BE2C (cell line): ENCODE measurements around the gene TFG.

Experiments used
- DNase-seq: peaks from one replicate; pipeline ENCODE4 v3.0.0-alpha.2; 2020
- H3K27me3 ChIP-seq: fragments of 250-450 bp; sonication (Bioruptor Pico); 2 replicates; pipeline ENCODE4 v1.5.1; 2020; ENCODE audit warnings: mild to moderate bottlenecking
- H3K36me3 ChIP-seq: fragments of 250-450 bp; sonication (Bioruptor Pico); 2 replicates; pipeline ENCODE4 v1.5.1; 2020; ENCODE audit warnings: mild to moderate bottlenecking
- H3K4me1 ChIP-seq: fragments of 250-450 bp; sonication (Bioruptor Pico); 2 replicates; pipeline ENCODE4 v1.5.1; 2020
- H3K4me3 ChIP-seq: 2 replicates; pipeline ENCODE4 v1.5.1; 2011; ENCODE audit warnings: low read depth, low read length
- H3K9me3 ChIP-seq: fragments of 250-450 bp; sonication (Bioruptor Pico); 2 replicates; pipeline ENCODE4 v1.5.1; 2020
- TF ChIP-seq, protein P1 (sequence below): IDR thresholded peaks from 2 replicates; pipeline ENCODE4 v1.5.1; 2012; ENCODE audit warnings: mild to moderate bottlenecking, low read depth, low read length

TFG gene

DNA sequence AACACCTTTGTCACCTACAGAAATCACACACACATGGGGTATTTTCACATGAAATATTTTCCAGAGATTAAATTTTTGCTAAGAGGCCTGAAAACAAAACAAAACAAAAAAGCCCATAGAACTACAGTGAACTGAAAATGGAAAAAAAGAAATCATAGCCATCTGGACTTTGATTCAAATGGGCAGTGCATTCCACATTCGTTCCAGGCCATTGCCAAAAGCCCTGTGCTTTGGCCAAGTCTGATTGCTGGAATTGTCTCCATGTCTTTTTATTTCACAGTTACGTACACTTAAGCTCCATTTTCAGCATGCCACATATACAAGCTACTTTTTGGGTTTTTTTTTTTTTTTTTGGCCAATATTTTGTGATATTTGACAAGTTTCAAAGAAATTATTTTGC lies 47.1 kb downstream of the TFG start:
- Histone ChIP-seq H3K27me3 (no peaks in the 10 kb centered on the region), H3K4me3 (no peak overlapping the region), H3K36me3 (no peaks in the 10 kb centered on the region; the same call in 1 of the 2 replicates), H3K9me3 (no peaks in the 10 kb centered on the region), H3K4me1 (no peaks in the 10 kb centered on the region; the same call in 1 of the 2 replicates)
- no peak for DNase-seq
- TF ChIP-seq, protein P1, sequence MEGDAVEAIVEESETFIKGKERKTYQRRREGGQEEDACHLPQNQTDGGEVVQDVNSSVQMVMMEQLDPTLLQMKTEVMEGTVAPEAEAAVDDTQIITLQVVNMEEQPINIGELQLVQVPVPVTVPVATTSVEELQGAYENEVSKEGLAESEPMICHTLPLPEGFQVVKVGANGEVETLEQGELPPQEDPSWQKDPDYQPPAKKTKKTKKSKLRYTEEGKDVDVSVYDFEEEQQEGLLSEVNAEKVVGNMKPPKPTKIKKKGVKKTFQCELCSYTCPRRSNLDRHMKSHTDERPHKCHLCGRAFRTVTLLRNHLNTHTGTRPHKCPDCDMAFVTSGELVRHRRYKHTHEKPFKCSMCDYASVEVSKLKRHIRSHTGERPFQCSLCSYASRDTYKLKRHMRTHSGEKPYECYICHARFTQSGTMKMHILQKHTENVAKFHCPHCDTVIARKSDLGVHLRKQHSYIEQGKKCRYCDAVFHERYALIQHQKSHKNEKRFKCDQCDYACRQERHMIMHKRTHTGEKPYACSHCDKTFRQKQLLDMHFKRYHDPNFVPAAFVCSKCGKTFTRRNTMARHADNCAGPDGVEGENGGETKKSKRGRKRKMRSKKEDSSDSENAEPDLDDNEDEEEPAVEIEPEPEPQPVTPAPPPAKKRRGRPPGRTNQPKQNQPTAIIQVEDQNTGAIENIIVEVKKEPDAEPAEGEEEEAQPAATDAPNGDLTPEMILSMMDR = no peak

DNA sequence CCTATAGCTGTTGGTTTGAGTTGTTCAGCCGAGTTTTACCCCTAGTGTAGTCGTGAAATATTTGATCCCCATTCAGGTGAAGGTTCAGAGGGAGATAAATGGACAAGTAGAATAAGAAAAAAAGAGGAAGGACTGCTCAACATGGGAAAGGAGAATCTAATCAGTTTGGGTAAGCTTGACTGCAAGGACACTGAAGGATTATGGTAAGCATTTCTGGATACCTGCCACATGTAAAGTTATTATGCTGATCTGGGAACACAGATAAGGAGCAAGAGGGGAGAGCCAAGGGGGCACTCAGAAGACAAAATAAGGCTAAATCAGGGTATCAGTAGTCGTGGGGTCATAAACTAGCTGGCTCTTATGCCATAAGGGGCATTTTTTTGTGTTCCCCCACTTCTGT lies 49.9 kb downstream of the TFG start:
- TF ChIP-seq, protein P1 = no peak
- H3K36me3 ChIP-seq = no peaks in the 10 kb centered on the region
- no peak for DNase-seq
- no peaks in the 10 kb centered on the region for H3K9me3 ChIP-seq
- no peaks in the 10 kb centered on the region; the same call in 1 of the 2 replicates for H3K4me1 ChIP-seq
- no peaks in the 10 kb centered on the region for H3K27me3 ChIP-seq
- no peak overlapping the region for H3K4me3 ChIP-seq

DNA sequence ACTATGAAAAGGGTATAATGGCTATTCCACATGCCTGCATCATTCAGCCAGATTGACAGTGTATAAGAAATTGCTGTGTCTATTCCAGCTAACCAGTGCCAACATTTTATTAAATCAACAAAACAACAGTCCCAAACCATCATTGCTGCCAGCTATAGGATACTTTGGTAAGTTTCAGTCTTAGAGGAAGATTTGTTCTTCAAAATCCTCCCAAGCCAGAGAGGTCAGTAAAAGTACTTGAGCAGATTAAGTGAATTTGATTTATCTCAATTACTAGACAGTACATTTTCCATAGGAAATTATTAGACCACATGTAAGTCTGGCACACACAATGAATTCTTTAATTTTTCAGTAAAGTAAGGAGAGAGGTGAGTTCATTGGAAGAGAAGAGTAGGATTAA lies 50.7 kb downstream of the TFG start:
- no peak for DNase-seq
- Histone ChIP-seq H3K27me3 (no peaks in the 10 kb centered on the region), H3K9me3 (no peaks in the 10 kb centered on the region), H3K4me1 (no peaks in the 10 kb centered on the region; the same call in 1 of the 2 replicates), H3K4me3 (no peak overlapping the region), H3K36me3 (no peaks in the 10 kb centered on the region)
- TF ChIP-seq, protein P1 = no peak

DNA sequence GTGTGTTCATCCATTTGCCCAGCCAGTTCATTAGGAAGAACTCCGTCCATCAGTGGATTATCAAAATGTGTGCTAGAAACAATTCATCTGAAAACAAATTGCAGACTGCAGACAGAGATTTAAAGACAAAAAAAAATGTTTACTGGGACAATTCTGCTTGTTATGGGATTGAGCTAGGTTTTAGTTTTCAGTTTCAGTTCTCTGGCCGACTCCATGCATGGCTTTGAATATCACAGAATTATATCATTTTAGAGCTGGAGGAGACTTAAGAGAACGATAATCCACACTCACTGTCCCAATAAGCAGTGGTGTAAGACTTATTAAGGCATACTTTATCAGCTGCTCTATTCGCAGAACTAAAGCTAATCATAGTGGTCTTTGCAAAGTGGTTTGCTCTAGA lies 51.1 kb downstream of the TFG start:
- H3K27me3 ChIP-seq = no peaks in the 10 kb centered on the region; the same call in 1 of the 2 replicates
- H3K9me3 ChIP-seq = no peaks in the 10 kb centered on the region
- DNase-seq = no peak
- TF ChIP-seq, protein P1 = no peak
- H3K4me1 ChIP-seq = no peaks in the 10 kb centered on the region; the same call in 1 of the 2 replicates
- H3K4me3 ChIP-seq = no peak overlapping the region
- H3K36me3 ChIP-seq = no peaks in the 10 kb centered on the region

DNA sequence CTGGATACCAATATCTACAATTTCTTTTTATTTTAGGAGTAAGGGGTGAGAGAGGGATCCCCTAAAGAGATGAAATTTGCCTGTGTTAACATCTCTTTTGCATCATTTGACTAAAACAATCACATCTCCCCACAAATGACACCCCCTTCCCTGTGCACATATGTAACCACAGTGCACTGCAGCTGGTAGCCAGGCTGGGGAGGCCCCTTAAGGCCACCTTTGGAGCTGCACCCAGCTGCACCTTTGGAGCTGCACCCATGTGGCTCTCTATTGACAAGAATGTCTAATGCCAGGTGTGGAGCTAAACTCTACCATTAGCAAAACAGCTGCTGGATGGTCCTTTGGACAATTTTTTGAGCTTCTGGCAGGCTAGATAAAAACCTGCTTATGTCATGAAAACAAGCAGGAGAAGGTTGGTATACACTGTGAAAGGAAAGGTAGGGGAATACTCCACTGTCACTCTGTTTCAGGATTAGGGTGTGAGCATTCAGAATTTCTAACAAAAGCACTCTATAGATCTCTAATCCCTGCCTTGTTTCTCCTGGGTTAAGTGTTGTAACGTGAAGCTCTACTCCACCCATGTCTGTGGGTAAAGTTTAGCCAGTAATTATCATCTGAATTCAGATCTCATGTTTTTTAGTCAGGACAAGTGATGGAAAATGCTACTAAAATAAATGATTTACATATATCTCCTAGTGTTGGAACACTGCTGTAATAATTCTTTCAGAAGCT lies 52.1 kb downstream of the TFG start:
- TF ChIP-seq, protein P1 = peak; percentile 48
- no peaks in the 10 kb centered on the region for H3K36me3 ChIP-seq
- no peak overlapping the region for H3K4me3 ChIP-seq
- H3K9me3 ChIP-seq = no peaks in the 10 kb centered on the region
- H3K27me3 ChIP-seq = peaks cover 2% of the 10 kb centered on the region; the same call in 1 of the 2 replicates
- H3K4me1 ChIP-seq = no peaks in the 10 kb centered on the region; the same call in 1 of the 2 replicates
- DNase-seq = no peak

DNA sequence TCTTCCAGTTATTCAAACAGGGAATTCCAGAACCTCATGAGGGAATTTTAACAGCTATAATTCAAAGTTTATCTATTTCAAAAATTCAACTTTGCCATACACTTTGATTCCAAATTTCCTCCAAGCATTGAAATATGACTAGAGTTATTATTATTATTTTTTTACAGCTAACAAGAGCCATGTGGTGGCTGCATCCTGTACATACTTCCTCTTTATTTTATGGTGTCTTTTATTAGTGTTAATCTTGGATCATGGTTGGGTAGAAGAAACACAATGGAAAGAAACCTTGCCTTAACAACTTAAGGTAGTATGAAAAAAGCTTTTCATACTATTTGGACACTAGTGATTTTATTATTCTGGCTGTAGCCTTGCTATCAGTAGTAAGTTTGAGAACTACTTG lies 52.7 kb downstream of the TFG start:
- no peaks in the 10 kb centered on the region; the same call in 1 of the 2 replicates for H3K4me1 ChIP-seq
- H3K9me3 ChIP-seq = no peaks in the 10 kb centered on the region
- H3K4me3 ChIP-seq = no peak overlapping the region
- TF ChIP-seq, protein P1 = no peak
- peaks cover 4% of the 10 kb centered on the region; the same call in 1 of the 2 replicates for H3K27me3 ChIP-seq
- DNase-seq = no peak
- no peaks in the 10 kb centered on the region for H3K36me3 ChIP-seq
